H1 (cell line): ENCODE measurements around the gene VPS13A. TPM values are rescaled to one million over a fixed set of nuclear protein-coding genes. Genes with fewer than 3 reads are reported as not detected.
A peak's percentile ranks its signal among the peaks of the same experiment; 100 is the strongest.

Experiments used
- CTCF ChIA-PET: fragments of 300-600 bp; sonication (Branson Sonifier 250); formaldehyde crosslinking; loops from one replicate; lab custom pipeline; 2021; ENCODE audit not compliant: partially characterized antibody; lab: Charles Lee
- POLR2A ChIA-PET: fragments of 300-600 bp; sonication (Branson Sonifier 250); formaldehyde crosslinking; loops from one replicate; lab custom pipeline; 2021; ENCODE audit warnings: inconsistent platforms; ENCODE audit not compliant: partially characterized antibody; lab: Charles Lee
- DNase-seq, 2 experiments: peaks; one replicate each; pipeline versions ENCODE4 v3.0.0 to v3.0.0-alpha.2; 2010 to 2022; ENCODE audit warnings: low spot score in 2 of 2, low read depth in 1 of 2, mixed read lengths in 1 of 2
- FAIRE-seq: peaks from 2 replicates; lab custom pipeline; 2011; peaks lifted over from hg19 to GRCh38; lab: Jason Lieb, UNC
- H2AFZ ChIP-seq: 2 replicates; pipeline ENCODE4 v1.8.1; 2012; ENCODE audit warnings: low read length, inconsistent platforms
- H2AK5ac ChIP-seq: 2 replicates; pipeline ENCODE4 v1.6.1; 2013; ENCODE audit warnings: low read depth, low read length
- H2BK120ac ChIP-seq: replicated peaks from 2 replicates; pipeline ENCODE3; 2013; ENCODE audit warnings: low read depth, low read length, inconsistent platforms
- H2BK12ac ChIP-seq: 2 replicates; pipeline ENCODE4 v1.6.1; 2013; ENCODE audit warnings: low read depth, low read length
- H2BK15ac ChIP-seq: 2 replicates; pipeline ENCODE4 v1.6.1; 2013; ENCODE audit warnings: low read length
- H2BK20ac ChIP-seq: 2 replicates; pipeline ENCODE4 v1.6.1; 2013; ENCODE audit warnings: low read length
- H2BK5ac ChIP-seq: 2 replicates; pipeline ENCODE4 v1.6.1; 2013; ENCODE audit warnings: low read depth, low read length
- H3K14ac ChIP-seq: 2 replicates; pipeline ENCODE4 v1.6.1; 2013; ENCODE audit warnings: inconsistent platforms; ENCODE audit not compliant: insufficient read length
- H3K18ac ChIP-seq: 2 replicates; pipeline ENCODE4 v1.6.1; 2013; ENCODE audit warnings: low read length; ENCODE audit errors: extremely low read depth
- H3K23ac ChIP-seq: 2 replicates; pipeline ENCODE4 v1.6.1; 2013; ENCODE audit warnings: inconsistent platforms; ENCODE audit not compliant: insufficient read length
- H3K23me2 ChIP-seq: 2 replicates; pipeline ENCODE4 v1.6.1; 2013; ENCODE audit warnings: low read depth, low read length
- H3K27ac ChIP-seq: 2 replicates; pipeline ENCODE4 v1.6.1; 2011; ENCODE audit warnings: low read depth, low read length, inconsistent platforms
- H3K27me3 ChIP-seq, 4 experiments: replicated peaks in 1 of 4; 1 replicate in 1 of 4; 2 replicates in 3 of 4; pipeline versions ENCODE4 v1.6.1 to v1.8.1; 2011 to 2013; ENCODE audit warnings: low read length in 3 of 4, mild to moderate bottlenecking in 3 of 4, inconsistent platforms in 2 of 4, mixed read lengths in 2 of 4, moderate library complexity in 1 of 4; ENCODE audit not compliant: control insufficient read depth in 3 of 4, insufficient read depth in 3 of 4; ENCODE audit errors: extremely low read depth in 1 of 4
- H3K36me3 ChIP-seq, 4 experiments: 2 replicates each; pipeline versions ENCODE4 v1.6.1 to v1.8.1; 2011 to 2013; ENCODE audit warnings: mild to moderate bottlenecking in 4 of 4, low read length in 3 of 4, moderate library complexity in 2 of 4, control low read depth in 1 of 4, inconsistent platforms in 1 of 4; ENCODE audit not compliant: insufficient read depth in 4 of 4, control insufficient read depth in 2 of 4
- H3K4ac ChIP-seq: replicated peaks from 2 replicates; pipeline ENCODE3; 2013; ENCODE audit warnings: low read length, low read depth, mixed read lengths, inconsistent platforms; ENCODE audit not compliant: insufficient read length
- H3K4me1 ChIP-seq, 4 experiments: replicated peaks in 1 of 4; 1 replicate in 1 of 4; 2 replicates in 3 of 4; pipeline versions ENCODE4 v1.6.1 to v1.8.1; 2011 to 2013; ENCODE audit warnings: low read length in 3 of 4, inconsistent platforms in 2 of 4, mixed read lengths in 1 of 4; ENCODE audit not compliant: insufficient read depth in 4 of 4, control insufficient read depth in 3 of 4
- H3K4me2 ChIP-seq, 2 experiments: 2 replicates each; pipeline versions ENCODE4 v1.6.1 to v1.8.1; 2011 to 2013; ENCODE audit warnings: low read depth in 2 of 2, low read length in 2 of 2, control low read depth in 1 of 2, inconsistent platforms in 1 of 2, mild to moderate bottlenecking in 1 of 2; ENCODE audit not compliant: insufficient read depth in 1 of 2
- H3K4me3 ChIP-seq, 4 experiments: fragments of 200-600, 300-600 bp in 1 of 4; sonication (generic), shearing (Covaris generic), sonication (Bioruptor Twin) in 1 of 4; 2 replicates each; pipeline versions ENCODE4 v1.5.1 to v1.8.1; 2011 to 2016; ENCODE audit warnings: low read length in 4 of 4, low read depth in 3 of 4, control low read depth in 2 of 4, inconsistent platforms in 2 of 4, mild to moderate bottlenecking in 2 of 4, mixed read lengths in 1 of 4, moderate library complexity in 1 of 4; ENCODE audit not compliant: insufficient read depth in 2 of 4; ENCODE audit errors: extremely low read depth in 1 of 4
- H3K56ac ChIP-seq: replicated peaks from 2 replicates; pipeline ENCODE3; 2013; ENCODE audit warnings: low read depth, mild to moderate bottlenecking, mixed read lengths, low read length, inconsistent platforms; ENCODE audit not compliant: insufficient read length
- H3K79me1 ChIP-seq: 2 replicates; pipeline ENCODE4 v1.6.1; 2013; ENCODE audit warnings: low read depth, low read length, control low read depth
- H3K79me2 ChIP-seq, 2 experiments: 2 replicates each; pipeline versions ENCODE4 v1.6.1 to v1.8.1; 2012 to 2013; ENCODE audit warnings: low read length in 2 of 2, mild to moderate bottlenecking in 2 of 2, inconsistent platforms in 1 of 2; ENCODE audit not compliant: insufficient read depth in 2 of 2, control insufficient read depth in 1 of 2
- H3K9ac ChIP-seq, 4 experiments: replicated peaks in 1 of 4; 1 replicate in 1 of 4; 2 replicates in 3 of 4; pipeline versions ENCODE4 v1.6.1 to v1.8.1; 2011 to 2013; ENCODE audit warnings: low read depth in 3 of 4, low read length in 3 of 4, control low read depth in 2 of 4, mild to moderate bottlenecking in 2 of 4, moderate library complexity in 2 of 4, inconsistent platforms in 1 of 4; ENCODE audit errors: extremely low read depth in 1 of 4
- H3K9me3 ChIP-seq, 2 experiments: 2 replicates each; pipeline versions ENCODE4 v1.6.1 to v1.8.1; 2012 to 2013; ENCODE audit warnings: mild to moderate bottlenecking in 2 of 2, moderate library complexity in 2 of 2, control low read depth in 1 of 2, inconsistent platforms in 1 of 2, low read depth in 1 of 2, low read length in 1 of 2, mixed read lengths in 1 of 2; ENCODE audit not compliant: insufficient read depth in 2 of 2
- H4K20me1 ChIP-seq, 2 experiments: replicated peaks in 1 of 2; 2 replicates each; pipeline versions ENCODE3 to v1.8.1; 2011 to 2013; ENCODE audit warnings: inconsistent platforms in 2 of 2, low read length in 2 of 2, mild to moderate bottlenecking in 1 of 2; ENCODE audit not compliant: insufficient read depth in 2 of 2, control insufficient read depth in 1 of 2
- H4K5ac ChIP-seq: 2 replicates; pipeline ENCODE4 v1.6.1; 2013; ENCODE audit warnings: low read length, low read depth, mixed read lengths, inconsistent platforms; ENCODE audit not compliant: insufficient read length
- H4K8ac ChIP-seq: 2 replicates; pipeline ENCODE4 v1.8.0; 2013; ENCODE audit warnings: mild to moderate bottlenecking, moderate library complexity, low read length, inconsistent platforms; ENCODE audit not compliant: insufficient read depth; ENCODE audit errors: extremely low read depth
- H4K91ac ChIP-seq: replicated peaks from 2 replicates; pipeline ENCODE3; 2013; ENCODE audit warnings: low read length, mixed read lengths, inconsistent platforms; ENCODE audit not compliant: insufficient read length
- ASH2L ChIP-seq: fragments of 200-600, 300-600 bp; sonication (generic); IDR thresholded peaks from one replicate; pipeline ENCODE4 v1.7.1; 2017; ENCODE audit warnings: low read length
- EP300 ChIP-seq, 2 experiments: IDR thresholded peaks; 1 replicate in 1 of 2; 2 replicates in 1 of 2; pipeline ENCODE4 v1.6.1; 2011 to 2012; ENCODE audit warnings: low read depth in 2 of 2, low read length in 2 of 2, mild to moderate bottlenecking in 2 of 2, borderline replicate concordance in 1 of 2, inconsistent platforms in 1 of 2, moderate library complexity in 1 of 2
- FOSL1 ChIP-seq: IDR thresholded peaks from 2 replicates; pipeline ENCODE4 v1.6.1; 2011; ENCODE audit warnings: mild to moderate bottlenecking, low read depth, low read length, moderate library complexity; ENCODE audit not compliant: insufficient read depth
- HDAC2 ChIP-seq, 2 experiments: fragments of 300-600 bp in 1 of 2; sonication (generic) in 1 of 2; IDR thresholded peaks; 2 replicates each; pipeline ENCODE4 v1.6.1; 2011 to 2012; ENCODE audit warnings: low read depth in 2 of 2, low read length in 2 of 2, mild to moderate bottlenecking in 2 of 2, moderate library complexity in 2 of 2, borderline replicate concordance in 1 of 2, inconsistent platforms in 1 of 2
- KDM1A ChIP-seq: fragments of 200-600, 300-600 bp; sonication (generic); IDR thresholded peaks from 2 replicates; pipeline ENCODE4 v1.7.1; 2016; ENCODE audit warnings: mild to moderate bottlenecking, low read length, borderline replicate concordance
- KDM5A ChIP-seq: fragments of 200-600 bp; IDR thresholded peaks from 2 replicates; pipeline ENCODE4 v1.7.1; 2012; ENCODE audit warnings: mild to moderate bottlenecking, low read length, inconsistent platforms, mixed read lengths
- POU5F1 ChIP-seq: IDR thresholded peaks from 2 replicates; pipeline ENCODE4 v1.6.1; 2011; ENCODE audit warnings: low read depth, mild to moderate bottlenecking, low read length, moderate library complexity
- RXRA ChIP-seq: IDR thresholded peaks from 2 replicates; pipeline ENCODE4 v1.6.1; 2011; ENCODE audit warnings: low read depth, mild to moderate bottlenecking, low read length, moderate library complexity; ENCODE audit not compliant: insufficient read depth
- SAP30 ChIP-seq: fragments of 300-600 bp; sonication (generic); IDR thresholded peaks from 2 replicates; pipeline ENCODE4 v1.7.1; 2012; ENCODE audit warnings: low read length, moderate library complexity, mild to moderate bottlenecking, inconsistent platforms; ENCODE audit not compliant: insufficient read depth, insufficient replicate concordance
- SP4 ChIP-seq: IDR thresholded peaks from 2 replicates; pipeline ENCODE4 v1.6.1; 2012; ENCODE audit warnings: low read length, inconsistent platforms
- YY1 ChIP-seq: IDR thresholded peaks from 2 replicates; pipeline ENCODE4 v1.6.1; 2011; ENCODE audit warnings: low read depth, mild to moderate bottlenecking, low read length
- ZNF274 ChIP-seq: IDR thresholded peaks from 2 replicates; pipeline ENCODE4 v1.7.0; 2012; ENCODE audit warnings: low read length, borderline replicate concordance; ENCODE audit errors: extremely low read depth
- WGBS, 2 experiments: shearing (Covaris generic) in 1 of 2; methylation state at CpG; one replicate each; pipeline versions ENCODE4 v1.1.6 to v1.1.7; 2013 to 2015; ENCODE audit warnings: low lambda C conversion rate in 2 of 2, mixed read lengths in 2 of 2, inconsistent platforms in 1 of 2, low coverage in 1 of 2, missing lambda C conversion rate in 1 of 2; ENCODE audit not compliant: insufficient replicate concordance in 2 of 2, insufficient coverage in 1 of 2, insufficient read length in 1 of 2; ENCODE audit errors: extremely low coverage in 1 of 2, missing lambda C conversion rate in 1 of 2; 5-methylcytosine and 5-hydroxymethylcytosine counted together
- polyA plus RNA-seq, 7 experiments: library from polyadenylated mRNA; depleted of rRNA in 3 of 7; stranded (reverse) in 5 of 7; unstranded in 2 of 7; fragments of >200 nt in 5 of 7; fragments of 200-250 nt in 2 of 7; gene quantifications; 1 replicate in 5 of 7; 2 replicates in 1 of 7; 4 replicates in 1 of 7; pipeline versions ENCODE4 v1.2.1 to v1.2.3, GENCODE V29; 2011 to 2013; ENCODE audit warnings: missing spikeins in 2 of 7, mixed read lengths in 2 of 7
- total RNA-seq: library from RNA; stranded (reverse); fragmentation: NEBNext Ultra II Directional; extraction: Animal tissue kit (Norgen Biotek cat#: 25700); gene quantifications from 2 replicates; pipeline ENCODE4 v1.2.1, GENCODE V29; 2021
- TF ChIP-seq, protein P1 (sequence below): IDR thresholded peaks from 2 replicates; pipeline ENCODE4 v1.6.1; 2012; ENCODE audit warnings: inconsistent platforms

Gene VPS13A
- total and polyA plus RNA-seq, 2 of the 8 experiments (the other 6 are each of a cell fraction or from before 2014, with no cell fraction given): 6.0 to 36.5 TPM

DNA sequence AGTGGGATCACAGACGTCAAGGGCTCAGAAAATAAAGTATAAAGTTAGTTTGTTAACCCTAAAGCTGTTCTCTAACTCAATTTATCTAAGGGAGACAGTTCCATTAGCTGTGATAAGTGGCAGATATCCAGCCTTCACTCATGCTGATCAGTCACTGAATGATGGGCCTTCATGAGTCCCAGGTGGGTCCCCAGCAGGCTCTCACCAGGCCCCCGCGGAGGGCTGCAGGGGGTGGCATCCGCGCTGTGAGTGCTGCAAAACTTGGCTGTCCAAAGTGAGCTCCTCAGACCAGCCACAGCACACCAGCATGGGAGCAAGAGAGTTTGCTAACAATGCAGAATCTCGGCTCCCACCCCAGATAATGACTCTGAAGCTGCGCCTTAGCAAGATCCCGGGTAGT lies 283.6 kb downstream of the VPS13A start:
- no peak for DNase-seq
- CTCF ChIA-PET: interaction anchor here (0.7 to 14.6 kb wide), 9 partner anchors 11 to 303 kb away, joined by 3 to 384 read pairs (median 3); partner anchors contain the start of gene GNA14
- TF ChIP-seq KDM5A (no peak), KDM1A (no peak), SAP30 (no peak), EP300 (IDR thresholded peaks at IDR 0.05; ENCODE audit: borderline replicate concordance in 1 of 2, low read depth in 2 of 2, low read length in 2 of 2) (no peak), POU5F1 (no peak), SP4 (no peak), FOSL1 (no peak), HDAC2 (IDR thresholded peaks at IDR 0.05; ENCODE audit: borderline replicate concordance in 1 of 2, low read depth in 2 of 2, low read length in 2 of 2) (no peak), RXRA (no peak), YY1 (no peak), ASH2L (no peak), ZNF274 (no peak)
- TF ChIP-seq, protein P1, sequence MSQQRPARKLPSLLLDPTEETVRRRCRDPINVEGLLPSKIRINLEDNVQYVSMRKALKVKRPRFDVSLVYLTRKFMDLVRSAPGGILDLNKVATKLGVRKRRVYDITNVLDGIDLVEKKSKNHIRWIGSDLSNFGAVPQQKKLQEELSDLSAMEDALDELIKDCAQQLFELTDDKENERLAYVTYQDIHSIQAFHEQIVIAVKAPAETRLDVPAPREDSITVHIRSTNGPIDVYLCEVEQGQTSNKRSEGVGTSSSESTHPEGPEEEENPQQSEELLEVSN: no peak

More for the DNA sequence above, 283.6 kb downstream of the VPS13A start:
- Histone ChIP-seq H3K4me1 (peaks cover 0 to 4% (median 2%) of the 10 kb centered on the region in 4 experiments; a peak in 4 of 7 replicates), H3K9me3 (no peaks in the 10 kb centered on the region), H3K14ac (no peak overlapping the region), H3K9ac (no peak overlapping the region), H3K27me3 (no peaks in the 10 kb centered on the region), H2AFZ (no peak overlapping the region), H2BK120ac (no peak overlapping the region), H3K79me1 (no peaks in the 10 kb centered on the region), H2BK15ac (no peak overlapping the region), H4K20me1 (no peaks in the 10 kb centered on the region), H4K8ac (no peak overlapping the region), H3K23ac (no peak overlapping the region), H2BK5ac (no peak overlapping the region), H3K56ac (no peak overlapping the region), H4K5ac (no peak overlapping the region), H3K36me3 (no peaks in the 10 kb centered on the region), H4K91ac (no peak overlapping the region), H2BK20ac (0 out of 2 replicates have a peak overlapping the region, but pooled peaks have one; percentile 52), H3K4me2 (no peak overlapping the region), H3K18ac (no peak overlapping the region), H3K79me2 (no peaks in the 10 kb centered on the region), H3K4ac (no peak overlapping the region), H3K23me2 (no peaks in the 10 kb centered on the region; the same call in 1 of the 2 replicates), H2AK5ac (no peak overlapping the region), H3K4me3 (no peak overlapping the region), H2BK12ac (no peak overlapping the region), H3K27ac (no peak overlapping the region)
- POLR2A ChIA-PET: no interaction called here
- 70% methylated on average over 8 of the region's 8 CpGs; no CpG with 5 or more reads in 1 of the 2 experiments for WGBS, 2 experiments
- FAIRE-seq: no peak
